ENCODE results near the gene TMEM74B.

The TMEM74B gene

DNA sequence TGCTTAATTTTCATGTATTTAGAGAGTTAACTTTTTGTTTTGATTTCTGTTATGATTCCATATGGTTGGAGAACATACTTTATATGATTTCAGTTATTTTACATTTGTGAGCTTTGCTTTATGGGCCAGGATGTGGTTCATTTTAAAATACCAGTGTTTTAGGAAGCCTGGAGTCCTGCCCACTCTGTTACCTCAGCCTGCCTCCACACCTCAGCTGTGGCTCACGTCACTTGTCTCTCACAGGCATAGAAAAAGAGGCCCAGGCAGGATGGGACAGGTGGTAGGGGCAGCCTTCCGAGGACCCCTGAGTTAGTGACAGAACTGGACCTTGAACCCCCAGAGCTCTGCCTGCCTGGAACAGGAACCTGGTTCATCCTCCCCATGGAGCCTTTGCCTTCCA is 50.4 kb downstream of the TMEM74B start:
- Histone ChIP-seq H3K4me1 (ENCODE audit: control insufficient read depth, insufficient read depth, low read length) (no peaks in the 10 kb centered on the region), H3K36me3 (ENCODE audit: control insufficient read depth in 2 of 2, insufficient read depth in 1 of 2, low read length in 2 of 2) (peaks cover 74 to 92% of the 10 kb centered on the region in 2 experiments), H3K9me3 (ENCODE audit: control insufficient read depth, insufficient read depth, low read depth, low read length) (no peaks in the 10 kb centered on the region), H3K4me3 (ENCODE audit: low read depth, low read length) (no peak overlapping the region), H3K27ac (ENCODE audit: extremely low read depth, low read depth, low read length) (no peak overlapping the region)
- ChIA-PET CTCF (interaction anchor here (0.8 kb wide), 1 partner anchor 53 kb away, joined by 4 read pairs; no protein-coding TSS in a partner anchor), POLR2A (interaction anchor here (0.6 kb wide), 1 partner anchor 21 kb away, joined by 3 read pairs; no protein-coding TSS in a partner anchor)
- TF ChIP-seq ZNF624 (tag by site-specific recombination; IDR thresholded peaks at IDR 0.05) = no peak
- TF ChIP-seq, protein P1, sequence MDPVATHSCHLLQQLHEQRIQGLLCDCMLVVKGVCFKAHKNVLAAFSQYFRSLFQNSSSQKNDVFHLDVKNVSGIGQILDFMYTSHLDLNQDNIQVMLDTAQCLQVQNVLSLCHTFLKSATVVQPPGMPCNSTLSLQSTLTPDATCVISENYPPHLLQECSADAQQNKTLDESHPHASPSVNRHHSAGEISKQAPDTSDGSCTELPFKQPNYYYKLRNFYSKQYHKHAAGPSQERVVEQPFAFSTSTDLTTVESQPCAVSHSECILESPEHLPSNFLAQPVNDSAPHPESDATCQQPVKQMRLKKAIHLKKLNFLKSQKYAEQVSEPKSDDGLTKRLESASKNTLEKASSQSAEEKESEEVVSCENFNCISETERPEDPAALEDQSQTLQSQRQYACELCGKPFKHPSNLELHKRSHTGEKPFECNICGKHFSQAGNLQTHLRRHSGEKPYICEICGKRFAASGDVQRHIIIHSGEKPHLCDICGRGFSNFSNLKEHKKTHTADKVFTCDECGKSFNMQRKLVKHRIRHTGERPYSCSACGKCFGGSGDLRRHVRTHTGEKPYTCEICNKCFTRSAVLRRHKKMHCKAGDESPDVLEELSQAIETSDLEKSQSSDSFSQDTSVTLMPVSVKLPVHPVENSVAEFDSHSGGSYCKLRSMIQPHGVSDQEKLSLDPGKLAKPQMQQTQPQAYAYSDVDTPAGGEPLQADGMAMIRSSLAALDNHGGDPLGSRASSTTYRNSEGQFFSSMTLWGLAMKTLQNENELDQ (tag by site-specific recombination; IDR thresholded peaks at IDR 0.05; ENCODE audit: low read depth) = no peak
- no peak for TF ChIP-seq ZNF626 (tag by site-specific recombination; IDR thresholded peaks at IDR 0.05)
- TF ChIP-seq ZNF777 (tag by site-specific recombination; IDR thresholded peaks at IDR 0.05; ENCODE audit: borderline replicate concordance) = no peak
- TF ChIP-seq, protein P2, sequence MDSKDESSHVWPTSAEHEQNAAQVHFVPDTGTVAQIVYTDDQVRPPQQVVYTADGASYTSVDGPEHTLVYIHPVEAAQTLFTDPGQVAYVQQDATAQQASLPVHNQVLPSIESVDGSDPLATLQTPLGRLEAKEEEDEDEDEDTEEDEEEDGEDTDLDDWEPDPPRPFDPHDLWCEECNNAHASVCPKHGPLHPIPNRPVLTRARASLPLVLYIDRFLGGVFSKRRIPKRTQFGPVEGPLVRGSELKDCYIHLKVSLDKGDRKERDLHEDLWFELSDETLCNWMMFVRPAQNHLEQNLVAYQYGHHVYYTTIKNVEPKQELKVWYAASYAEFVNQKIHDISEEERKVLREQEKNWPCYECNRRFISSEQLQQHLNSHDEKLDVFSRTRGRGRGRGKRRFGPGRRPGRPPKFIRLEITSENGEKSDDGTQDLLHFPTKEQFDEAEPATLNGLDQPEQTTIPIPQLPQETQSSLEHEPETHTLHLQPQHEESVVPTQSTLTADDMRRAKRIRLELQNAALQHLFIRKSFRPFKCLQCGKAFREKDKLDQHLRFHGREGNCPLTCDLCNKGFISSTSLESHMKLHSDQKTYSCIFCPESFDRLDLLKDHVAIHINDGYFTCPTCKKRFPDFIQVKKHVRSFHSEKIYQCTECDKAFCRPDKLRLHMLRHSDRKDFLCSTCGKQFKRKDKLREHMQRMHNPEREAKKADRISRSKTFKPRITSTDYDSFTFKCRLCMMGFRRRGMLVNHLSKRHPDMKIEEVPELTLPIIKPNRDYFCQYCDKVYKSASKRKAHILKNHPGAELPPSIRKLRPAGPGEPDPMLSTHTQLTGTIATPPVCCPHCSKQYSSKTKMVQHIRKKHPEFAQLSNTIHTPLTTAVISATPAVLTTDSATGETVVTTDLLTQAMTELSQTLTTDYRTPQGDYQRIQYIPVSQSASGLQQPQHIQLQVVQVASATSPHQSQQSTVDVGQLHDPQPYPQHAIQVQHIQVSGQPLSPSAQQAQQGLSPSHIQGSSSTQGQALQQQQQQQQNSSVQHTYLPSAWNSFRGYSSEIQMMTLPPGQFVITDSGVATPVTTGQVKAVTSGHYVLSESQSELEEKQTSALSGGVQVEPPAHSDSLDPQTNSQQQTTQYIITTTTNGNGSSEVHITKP (tag by site-specific recombination; IDR thresholded peaks at IDR 0.05) = no peak
- no peak for TF ChIP-seq ZNF2 (tag by site-specific recombination; IDR thresholded peaks at IDR 0.05)
- TF ChIP-seq ZNF112 (tag by site-specific recombination; IDR thresholded peaks at IDR 0.05) = no peak
- TF ChIP-seq, protein P3, sequence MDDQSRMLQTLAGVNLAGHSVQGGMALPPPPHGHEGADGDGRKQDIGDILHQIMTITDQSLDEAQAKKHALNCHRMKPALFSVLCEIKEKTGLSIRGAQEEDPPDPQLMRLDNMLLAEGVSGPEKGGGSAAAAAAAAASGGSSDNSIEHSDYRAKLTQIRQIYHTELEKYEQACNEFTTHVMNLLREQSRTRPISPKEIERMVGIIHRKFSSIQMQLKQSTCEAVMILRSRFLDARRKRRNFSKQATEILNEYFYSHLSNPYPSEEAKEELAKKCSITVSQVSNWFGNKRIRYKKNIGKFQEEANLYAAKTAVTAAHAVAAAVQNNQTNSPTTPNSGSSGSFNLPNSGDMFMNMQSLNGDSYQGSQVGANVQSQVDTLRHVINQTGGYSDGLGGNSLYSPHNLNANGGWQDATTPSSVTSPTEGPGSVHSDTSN (CRISPR knock-in tag; IDR thresholded peaks at IDR 0.05) = no peak
- TF ChIP-seq ZNF791 (tag by site-specific recombination; IDR thresholded peaks at IDR 0.05) = no peak
- no peak for TF ChIP-seq HOXA7 (CRISPR knock-in tag; IDR thresholded peaks at IDR 0.05; ENCODE audit: borderline replicate concordance)
- TF ChIP-seq ZNF416 (tag by site-specific recombination; IDR thresholded peaks at IDR 0.05) = no peak
- no peak for TF ChIP-seq SP3 (tag by site-specific recombination; IDR thresholded peaks at IDR 0.05)
- TF ChIP-seq ZIC2 (tag by site-specific recombination; IDR thresholded peaks at IDR 0.05) = no peak
- TF ChIP-seq ZNF664 (tag by site-specific recombination; IDR thresholded peaks at IDR 0.05) = no peak
- TF ChIP-seq ZEB2 (tag by site-specific recombination; IDR thresholded peaks at IDR 0.05) = no peak
- TF ChIP-seq, protein P4, sequence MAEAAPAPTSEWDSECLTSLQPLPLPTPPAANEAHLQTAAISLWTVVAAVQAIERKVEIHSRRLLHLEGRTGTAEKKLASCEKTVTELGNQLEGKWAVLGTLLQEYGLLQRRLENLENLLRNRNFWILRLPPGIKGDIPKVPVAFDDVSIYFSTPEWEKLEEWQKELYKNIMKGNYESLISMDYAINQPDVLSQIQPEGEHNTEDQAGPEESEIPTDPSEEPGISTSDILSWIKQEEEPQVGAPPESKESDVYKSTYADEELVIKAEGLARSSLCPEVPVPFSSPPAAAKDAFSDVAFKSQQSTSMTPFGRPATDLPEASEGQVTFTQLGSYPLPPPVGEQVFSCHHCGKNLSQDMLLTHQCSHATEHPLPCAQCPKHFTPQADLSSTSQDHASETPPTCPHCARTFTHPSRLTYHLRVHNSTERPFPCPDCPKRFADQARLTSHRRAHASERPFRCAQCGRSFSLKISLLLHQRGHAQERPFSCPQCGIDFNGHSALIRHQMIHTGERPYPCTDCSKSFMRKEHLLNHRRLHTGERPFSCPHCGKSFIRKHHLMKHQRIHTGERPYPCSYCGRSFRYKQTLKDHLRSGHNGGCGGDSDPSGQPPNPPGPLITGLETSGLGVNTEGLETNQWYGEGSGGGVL (tag by site-specific recombination; IDR thresholded peaks at IDR 0.05) = no peak
- TF ChIP-seq, protein P5, sequence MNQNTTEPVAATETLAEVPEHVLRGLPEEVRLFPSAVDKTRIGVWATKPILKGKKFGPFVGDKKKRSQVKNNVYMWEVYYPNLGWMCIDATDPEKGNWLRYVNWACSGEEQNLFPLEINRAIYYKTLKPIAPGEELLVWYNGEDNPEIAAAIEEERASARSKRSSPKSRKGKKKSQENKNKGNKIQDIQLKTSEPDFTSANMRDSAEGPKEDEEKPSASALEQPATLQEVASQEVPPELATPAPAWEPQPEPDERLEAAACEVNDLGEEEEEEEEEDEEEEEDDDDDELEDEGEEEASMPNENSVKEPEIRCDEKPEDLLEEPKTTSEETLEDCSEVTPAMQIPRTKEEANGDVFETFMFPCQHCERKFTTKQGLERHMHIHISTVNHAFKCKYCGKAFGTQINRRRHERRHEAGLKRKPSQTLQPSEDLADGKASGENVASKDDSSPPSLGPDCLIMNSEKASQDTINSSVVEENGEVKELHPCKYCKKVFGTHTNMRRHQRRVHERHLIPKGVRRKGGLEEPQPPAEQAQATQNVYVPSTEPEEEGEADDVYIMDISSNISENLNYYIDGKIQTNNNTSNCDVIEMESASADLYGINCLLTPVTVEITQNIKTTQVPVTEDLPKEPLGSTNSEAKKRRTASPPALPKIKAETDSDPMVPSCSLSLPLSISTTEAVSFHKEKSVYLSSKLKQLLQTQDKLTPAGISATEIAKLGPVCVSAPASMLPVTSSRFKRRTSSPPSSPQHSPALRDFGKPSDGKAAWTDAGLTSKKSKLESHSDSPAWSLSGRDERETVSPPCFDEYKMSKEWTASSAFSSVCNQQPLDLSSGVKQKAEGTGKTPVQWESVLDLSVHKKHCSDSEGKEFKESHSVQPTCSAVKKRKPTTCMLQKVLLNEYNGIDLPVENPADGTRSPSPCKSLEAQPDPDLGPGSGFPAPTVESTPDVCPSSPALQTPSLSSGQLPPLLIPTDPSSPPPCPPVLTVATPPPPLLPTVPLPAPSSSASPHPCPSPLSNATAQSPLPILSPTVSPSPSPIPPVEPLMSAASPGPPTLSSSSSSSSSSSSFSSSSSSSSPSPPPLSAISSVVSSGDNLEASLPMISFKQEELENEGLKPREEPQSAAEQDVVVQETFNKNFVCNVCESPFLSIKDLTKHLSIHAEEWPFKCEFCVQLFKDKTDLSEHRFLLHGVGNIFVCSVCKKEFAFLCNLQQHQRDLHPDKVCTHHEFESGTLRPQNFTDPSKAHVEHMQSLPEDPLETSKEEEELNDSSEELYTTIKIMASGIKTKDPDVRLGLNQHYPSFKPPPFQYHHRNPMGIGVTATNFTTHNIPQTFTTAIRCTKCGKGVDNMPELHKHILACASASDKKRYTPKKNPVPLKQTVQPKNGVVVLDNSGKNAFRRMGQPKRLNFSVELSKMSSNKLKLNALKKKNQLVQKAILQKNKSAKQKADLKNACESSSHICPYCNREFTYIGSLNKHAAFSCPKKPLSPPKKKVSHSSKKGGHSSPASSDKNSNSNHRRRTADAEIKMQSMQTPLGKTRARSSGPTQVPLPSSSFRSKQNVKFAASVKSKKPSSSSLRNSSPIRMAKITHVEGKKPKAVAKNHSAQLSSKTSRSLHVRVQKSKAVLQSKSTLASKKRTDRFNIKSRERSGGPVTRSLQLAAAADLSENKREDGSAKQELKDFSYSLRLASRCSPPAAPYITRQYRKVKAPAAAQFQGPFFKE (tag by site-specific recombination; IDR thresholded peaks at IDR 0.05; ENCODE audit: borderline replicate concordance) = no peak
- TF ChIP-seq ZBTB48 (tag by site-specific recombination; IDR thresholded peaks at IDR 0.05) = no peak
